ENCODE measurements around the gene ZNF630.
"Not testable (repeated sequence)": the region's sequence is repeated elsewhere in the genome, so short reads cannot be mapped to it uniquely, and the experiment has no call there.

Gene ZNF630

DNA sequence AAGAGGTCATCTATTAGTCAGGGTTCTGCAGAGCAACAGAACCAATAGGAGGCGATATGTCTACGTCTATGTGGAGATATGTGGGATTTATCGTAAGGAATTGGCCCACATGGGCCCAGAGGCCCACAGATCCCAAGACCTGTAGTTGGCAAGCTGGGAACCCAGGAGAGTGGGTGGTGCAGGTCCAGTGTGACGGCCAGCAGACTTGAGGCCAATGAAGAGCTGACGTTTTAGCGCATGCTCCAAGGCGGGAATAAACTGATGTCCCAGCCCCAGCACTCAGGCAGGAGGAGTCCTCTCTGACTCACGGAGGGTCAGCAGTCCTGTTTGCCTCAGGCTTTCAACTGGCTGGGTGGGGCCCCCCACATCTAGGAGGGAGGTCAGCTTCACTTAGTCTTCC is 43.3 kb downstream of the ZNF630 start:
- no peak for DNase-seq

DNA sequence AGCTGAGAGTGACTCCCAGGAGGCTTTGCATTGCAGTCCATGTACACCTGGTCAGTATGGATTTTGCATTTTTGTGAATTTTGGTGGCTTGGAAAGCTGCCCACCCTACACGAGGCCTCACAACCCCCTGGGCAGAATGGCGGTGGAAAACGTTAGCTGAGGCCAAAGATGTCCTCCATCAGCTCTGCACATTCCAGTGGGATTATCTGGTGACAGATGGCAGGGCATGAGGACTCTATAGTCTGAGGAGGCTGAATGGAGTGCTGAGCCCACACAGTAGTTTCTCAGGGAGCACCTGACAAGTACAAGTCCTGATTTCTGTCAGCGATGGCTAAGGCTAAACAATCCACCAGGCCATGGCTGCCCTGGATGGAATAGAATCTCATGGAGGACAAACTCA is 43.9 kb downstream of the ZNF630 start:
- DNase-seq: not testable (repeated sequence)

DNA sequence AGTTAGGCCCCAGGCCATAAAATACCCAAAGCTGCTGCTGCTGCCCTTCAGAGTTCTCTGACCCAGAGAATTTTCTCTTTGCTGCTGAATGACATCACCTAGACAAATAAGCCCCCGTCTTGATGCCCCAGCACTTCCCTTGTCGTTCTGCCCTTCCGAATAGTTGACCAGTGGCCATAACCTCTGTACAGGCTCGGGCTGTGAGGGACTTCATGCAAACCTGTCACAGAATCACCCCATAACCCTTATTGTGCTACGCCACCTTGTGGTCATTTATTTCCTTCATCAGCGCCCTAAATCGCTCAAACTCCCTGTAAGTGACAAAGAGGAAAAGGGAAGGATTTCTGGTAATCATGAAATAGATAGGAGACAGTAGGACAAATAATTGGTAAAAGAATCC is 45.9 kb downstream of the ZNF630 start:
- peak in 1 of 5 donors; percentile 54 for DNase-seq

DNA sequence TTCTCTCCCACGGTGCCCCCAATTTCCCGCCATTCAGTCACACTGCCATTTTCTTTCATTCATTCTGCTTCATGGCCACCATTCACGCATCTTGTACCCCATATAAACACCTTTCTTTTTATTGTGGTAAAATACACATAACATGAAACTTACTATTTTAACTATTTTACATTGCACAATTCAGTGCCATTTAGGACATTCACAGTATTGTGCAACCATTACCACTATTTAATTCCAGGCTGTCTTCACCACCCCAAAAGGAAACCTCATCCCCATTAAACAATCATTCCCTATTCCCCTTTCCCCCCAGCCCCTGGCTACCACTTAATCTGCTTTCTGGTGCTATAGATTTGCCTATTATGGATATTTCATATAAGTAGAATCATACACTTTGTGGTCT is 48.7 kb downstream of the ZNF630 start:
- DNase-seq: no peak

DNA sequence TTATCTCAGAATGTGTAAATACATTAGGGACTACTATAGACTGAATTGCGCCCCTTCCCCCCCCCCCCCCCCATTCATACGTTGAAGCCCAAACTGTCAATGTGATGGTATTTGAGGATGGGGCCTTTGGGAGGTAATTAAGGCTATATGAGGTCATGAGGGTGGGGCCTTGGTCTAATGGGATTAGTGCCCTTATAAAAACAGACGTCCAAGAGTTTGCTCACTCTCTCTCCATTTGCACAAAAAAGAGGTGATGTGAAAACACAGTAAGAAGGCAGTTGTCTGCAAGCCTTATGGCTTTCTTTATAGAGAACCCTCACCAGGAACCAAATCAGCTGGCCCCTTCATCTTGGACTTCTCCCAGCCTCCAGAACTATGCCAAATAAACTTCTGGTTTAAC is 49.3 kb downstream of the ZNF630 start:
- DNase-seq: no peak

DNA sequence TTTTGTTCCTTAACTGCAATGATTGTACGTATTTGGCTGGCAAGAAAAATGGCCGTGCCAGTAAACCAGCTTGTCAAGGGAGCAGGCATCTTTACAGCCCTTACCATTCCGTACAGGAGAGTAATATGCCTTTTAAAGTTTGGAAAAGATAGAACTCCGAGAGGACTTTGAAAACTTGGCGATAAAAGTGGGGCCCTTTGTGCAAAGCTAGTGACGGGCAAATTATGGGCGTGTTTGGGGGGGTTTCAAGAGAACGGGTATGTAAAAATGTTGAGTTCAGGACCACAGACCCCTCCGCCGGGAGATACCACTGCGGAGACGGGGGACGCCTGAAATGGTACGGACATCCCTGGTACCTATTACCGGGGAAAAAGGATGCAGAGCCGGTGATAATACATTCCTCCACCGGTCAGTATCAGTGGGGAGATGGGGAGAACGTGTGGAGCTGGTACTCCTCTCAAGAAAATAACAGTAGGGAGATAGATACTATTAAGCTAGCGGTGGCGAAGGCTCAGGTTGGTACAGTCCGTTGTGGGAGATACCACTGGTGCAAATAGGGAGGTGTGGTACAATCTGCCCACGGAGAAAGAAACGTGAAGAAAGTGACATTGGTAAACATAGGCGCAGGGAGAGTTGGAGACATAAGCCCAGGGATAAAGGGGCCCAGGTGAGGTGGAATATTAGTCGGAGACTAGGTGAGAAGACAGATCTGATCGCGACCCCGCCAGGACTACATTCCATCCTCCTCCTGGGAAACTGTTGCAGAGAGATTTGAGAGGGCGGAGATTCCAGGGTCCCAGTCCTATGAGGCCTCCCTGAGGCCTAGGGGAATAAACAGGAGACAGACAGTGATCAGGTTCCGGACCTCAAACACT is 50.2 kb downstream of the ZNF630 start:
- peak; percentile 34 to 77 (median 62) for DNase-seq

DNA sequence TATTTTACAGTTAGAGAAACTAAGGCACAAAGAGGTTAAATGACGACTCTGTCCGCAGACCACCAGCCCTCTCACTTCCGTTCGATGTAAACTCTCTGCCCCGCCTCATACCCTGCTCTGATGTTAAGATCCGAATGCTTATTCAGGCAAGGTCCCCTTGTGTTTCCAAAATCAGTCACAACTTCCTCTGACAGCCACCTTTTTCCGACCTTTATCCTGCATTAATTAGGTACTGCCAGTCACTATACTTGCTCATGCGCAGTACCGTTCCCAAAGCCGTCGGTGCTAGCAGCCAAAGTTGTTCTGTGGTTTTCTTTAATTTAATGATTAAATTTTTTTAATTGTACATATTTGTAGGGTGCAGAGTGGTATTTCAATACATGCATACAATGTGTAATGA is 51.0 kb downstream of the ZNF630 start:
- peak in 2 of 5 donors; percentile 4 to 27 for DNase-seq

DNA sequence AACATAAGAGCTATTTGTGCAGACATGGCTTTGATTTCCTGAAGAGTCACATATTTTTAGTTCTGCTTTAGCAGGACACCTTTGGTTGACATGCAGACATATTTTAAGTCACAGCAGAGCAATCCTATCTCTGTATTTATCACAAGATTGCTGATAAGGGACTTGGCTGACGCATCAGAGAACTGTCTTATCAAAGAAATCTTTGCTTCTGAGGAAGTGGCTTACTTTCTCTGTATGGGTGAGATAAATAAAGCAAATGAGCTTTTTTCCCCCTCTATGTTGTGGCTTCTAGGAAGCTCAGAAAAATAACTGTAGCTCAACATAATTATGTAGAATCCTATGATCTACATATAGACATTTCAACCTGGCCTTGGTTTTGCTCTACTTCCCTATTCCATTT is 51.5 kb downstream of the ZNF630 start:
- not testable (repeated sequence) for DNase-seq

DNA sequence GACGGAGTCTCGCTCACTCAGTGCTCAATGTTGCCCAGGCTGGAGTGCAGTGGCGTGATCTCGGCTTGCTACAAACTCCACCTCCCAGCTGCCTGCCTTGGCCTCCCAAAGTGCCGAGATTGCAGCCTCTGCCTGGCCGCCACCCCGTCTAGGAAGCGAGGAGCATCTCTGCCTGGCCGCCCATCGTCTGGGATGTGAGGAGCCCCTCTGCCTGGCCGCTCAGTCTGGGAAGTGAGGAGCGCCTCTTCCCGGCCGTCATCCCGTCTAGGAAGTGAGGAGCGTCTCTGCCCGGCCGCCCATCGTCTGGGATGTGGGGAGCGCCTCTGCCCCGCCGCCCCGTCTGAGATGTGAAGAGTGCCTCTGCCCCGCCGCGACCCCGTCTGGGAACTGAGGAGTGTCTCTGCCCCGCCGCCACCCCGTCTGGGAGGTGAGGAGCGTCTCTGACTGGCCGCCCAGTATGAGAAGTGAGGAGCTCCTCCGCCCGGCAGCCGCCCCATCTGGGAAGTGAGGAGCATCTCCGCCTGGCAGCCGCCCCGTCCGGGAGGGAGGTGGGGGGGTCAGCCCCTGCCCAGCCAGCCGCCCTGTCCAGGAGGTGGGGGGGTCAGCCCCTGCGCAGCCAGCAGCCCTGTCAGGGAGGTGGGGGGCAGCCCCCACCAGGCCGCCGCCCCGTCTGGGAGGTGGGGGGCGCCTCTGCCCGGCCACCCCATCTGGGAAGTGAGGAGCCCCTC is 54.7 kb downstream of the ZNF630 start:
- DNase-seq: not testable (repeated sequence)

DNA sequence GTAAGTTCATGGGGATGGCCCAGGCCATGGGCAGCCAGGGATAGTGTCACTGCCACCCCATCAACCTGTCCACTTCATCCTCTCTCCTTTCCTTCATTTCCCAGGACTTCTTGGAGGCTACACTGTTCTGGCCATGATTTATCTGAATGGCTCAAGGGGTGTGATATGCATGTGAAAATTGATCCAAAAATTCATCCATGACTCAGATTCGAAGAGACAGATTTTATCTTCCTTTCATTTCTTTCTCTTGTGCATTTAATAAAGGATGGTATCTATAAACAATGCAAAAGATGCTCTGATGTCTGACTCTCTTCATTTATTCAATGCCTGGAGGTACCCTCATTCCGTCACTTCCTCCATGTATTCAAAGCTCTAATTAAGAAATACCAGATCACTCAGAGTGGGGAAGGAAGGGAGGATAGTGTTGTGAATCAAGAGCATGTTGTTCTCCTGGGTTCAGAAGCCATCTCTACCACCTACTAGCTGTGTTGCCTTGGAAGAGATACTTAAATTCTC is 61.9 kb downstream of the ZNF630 start:
- not testable (repeated sequence) for DNase-seq
